K562 (cell line): ENCODE measurements around the gene KIF6.

ENCODE experiments used
- CTCF ChIP-seq, 3 experiments: IDR thresholded peaks in 2 of 3; conservative IDR thresholded peaks in 1 of 3; 2 replicates each; pipeline ENCODE4 v1.5.1; 2011 to 2012; ENCODE audit warnings: low read length in 3 of 3, mild to moderate bottlenecking in 3 of 3, control low read depth in 2 of 3, improper control_type of control experiment in 1 of 3, inconsistent platforms in 1 of 3, low read depth in 1 of 3, mixed read lengths in 1 of 3, moderate library complexity in 1 of 3; ENCODE audit not compliant: insufficient read depth in 2 of 3
- EZH2 ChIP-seq: IDR thresholded peaks from 2 replicates; pipeline ENCODE4 v1.6.1; 2012; ENCODE audit warnings: low read depth, mild to moderate bottlenecking, inconsistent platforms, low read length, borderline replicate concordance
- GTF2F1 ChIP-seq: IDR thresholded peaks from 2 replicates; pipeline ENCODE4 v1.6.1; 2011; ENCODE audit warnings: low read depth, low read length, improper control_type of control experiment
- NCOA1 ChIP-seq: fragments of 450-650 bp; IDR thresholded peaks from 2 replicates; pipeline ENCODE4 v1.6.1; 2016; ENCODE audit warnings: low read depth
- NFE2 ChIP-seq: IDR thresholded peaks from 2 replicates; pipeline ENCODE4 v1.6.1; 2014; ENCODE audit warnings: antibody characterized with exemption, low read depth
- PKNOX1 ChIP-seq: fragments of 450-650 bp; IDR thresholded peaks from 2 replicates; pipeline ENCODE4 v1.6.1; 2016
- SIN3B ChIP-seq: fragments of 450-650 bp; IDR thresholded peaks from 2 replicates; pipeline ENCODE4 v1.6.1; 2017; ENCODE audit warnings: low read depth, mild to moderate bottlenecking, moderate library complexity
- SIX5 ChIP-seq, 2 experiments: IDR thresholded peaks; 2 replicates each; pipeline ENCODE4 v1.6.1; 2011; ENCODE audit warnings: low read length in 2 of 2, borderline replicate concordance in 1 of 2, low read depth in 1 of 2, mild to moderate bottlenecking in 1 of 2, moderate library complexity in 1 of 2; ENCODE audit not compliant: insufficient read depth in 1 of 2
- YY1 ChIP-seq, 3 experiments: IDR thresholded peaks; 2 replicates each; pipeline ENCODE4 v1.6.1; 2011; ENCODE audit warnings: low read length in 2 of 3, mild to moderate bottlenecking in 2 of 3, moderate library complexity in 2 of 3, borderline replicate concordance in 1 of 3, control low read depth in 1 of 3, low read depth in 1 of 3; ENCODE audit not compliant: insufficient read depth in 3 of 3, insufficient replicate concordance in 2 of 3, control insufficient read depth in 1 of 3, insufficient read length in 1 of 3; ENCODE audit errors: extremely low read depth in 1 of 3
- ZBTB33 ChIP-seq: sonication (generic); formaldehyde crosslinking; IDR thresholded peaks from 2 replicates; pipeline ENCODE4 v1.8.1; 2023; ENCODE audit warnings: mild to moderate bottlenecking, missing genetic modification reagents

- TF ChIP-seq CTCF (IDR thresholded peaks at IDR 0.05 in 2 of 3, conservative IDR thresholded peaks at IDR 0.05 in 1 of 3; ENCODE audit: insufficient read depth in 2 of 3, low read depth in 1 of 3, low read length in 3 of 3) (no peak), YY1 (IDR thresholded peaks at IDR 0.05; ENCODE audit: borderline replicate concordance in 1 of 3, control insufficient read depth in 1 of 3, extremely low read depth in 1 of 3, insufficient read depth in 3 of 3, insufficient read length in 1 of 3, insufficient replicate concordance in 2 of 3, low read depth in 1 of 3, low read length in 2 of 3) (no peak), SIN3B (no peak), PKNOX1 (no peak), NFE2 (no peak), NCOA1 (no peak), ZBTB33 (no peak), GTF2F1 (no peak), EZH2 (no peak), SIX5 (IDR thresholded peaks at IDR 0.05; ENCODE audit: borderline replicate concordance in 1 of 2, insufficient read depth in 1 of 2, low read depth in 1 of 2, low read length in 2 of 2) (no peak)
These were observed 207.5 kb downstream of the KIF6 start for GRCh38 chr6:39517756-39518155.
